Astrocyte (in vitro differentiated cells and primary cell): ENCODE measurements around the gene CREB3L2. TPM values are rescaled to one million over a fixed set of nuclear protein-coding genes. Genes with fewer than 3 reads are reported as not detected.
"Not testable (repeated sequence)": the region's sequence is repeated elsewhere in the genome, so short reads cannot be mapped to it uniquely, and the experiment has no call there.

ENCODE experiments used
- DNase-seq: peaks from one replicate; pipeline ENCODE4 v3.0.0-alpha.2; 2010; ENCODE audit warnings: low read depth
- FAIRE-seq: peaks from 2 replicates; lab custom pipeline; 2011; peaks lifted over from hg19 to GRCh38; lab: Jason Lieb, UNC
- H2AFZ ChIP-seq: 2 replicates; pipeline ENCODE4 v1.6.0; 2012; ENCODE audit warnings: low read depth, low read length, inconsistent platforms
- H3K27ac ChIP-seq: 2 replicates; pipeline ENCODE4 v1.5.1; 2011; ENCODE audit warnings: low read depth, low read length, inconsistent platforms
- H3K27me3 ChIP-seq: 2 replicates; pipeline ENCODE4 v1.6.0; 2011; ENCODE audit warnings: low read length, inconsistent platforms; ENCODE audit not compliant: insufficient read depth
- H3K36me3 ChIP-seq: 2 replicates; pipeline ENCODE4 v1.5.1; 2011; ENCODE audit warnings: low read length, inconsistent platforms; ENCODE audit not compliant: insufficient read depth
- H3K4me1 ChIP-seq: 2 replicates; pipeline ENCODE4 v1.5.1; 2011; ENCODE audit warnings: low read length, inconsistent platforms; ENCODE audit not compliant: insufficient read depth
- H3K4me2 ChIP-seq: 2 replicates; pipeline ENCODE4 v1.6.0; 2012; ENCODE audit warnings: low read length, inconsistent platforms
- H3K4me3 ChIP-seq: 2 replicates; pipeline ENCODE4 v1.5.1; 2011; ENCODE audit warnings: low read depth, mild to moderate bottlenecking, low read length, inconsistent platforms; ENCODE audit not compliant: insufficient read depth
- H3K79me2 ChIP-seq: 2 replicates; pipeline ENCODE4 v1.6.0; 2012; ENCODE audit warnings: mild to moderate bottlenecking, low read length, inconsistent platforms; ENCODE audit not compliant: insufficient read depth
- H3K9ac ChIP-seq: 2 replicates; pipeline ENCODE4 v1.6.0; 2012; ENCODE audit warnings: mild to moderate bottlenecking, low read length, inconsistent platforms
- H3K9me3 ChIP-seq: 2 replicates; pipeline ENCODE4 v1.5.1; 2012; ENCODE audit warnings: low read depth, mild to moderate bottlenecking, low read length, inconsistent platforms; ENCODE audit not compliant: insufficient read depth
- H4K20me1 ChIP-seq: 2 replicates; pipeline ENCODE4 v1.6.0; 2012; ENCODE audit warnings: low read length, inconsistent platforms; ENCODE audit not compliant: insufficient read depth
- H3K27ac Mint-ChIP-seq: one replicate; pipeline ENCODE4 v1.8.0; 2021; ENCODE audit warnings: mild to moderate bottlenecking, mixed read lengths; ENCODE audit not compliant: unreplicated experiment
- H3K27me3 Mint-ChIP-seq: one replicate; pipeline ENCODE4 v1.8.0; 2021; ENCODE audit warnings: low read depth, mixed read lengths; ENCODE audit not compliant: unreplicated experiment
- H3K36me3 Mint-ChIP-seq: one replicate; pipeline ENCODE4 v1.8.0; 2021; ENCODE audit warnings: low read depth, mixed read lengths; ENCODE audit not compliant: unreplicated experiment
- H3K4me1 Mint-ChIP-seq: one replicate; pipeline ENCODE4 v1.8.0; 2021; ENCODE audit warnings: low read depth, mixed read lengths; ENCODE audit not compliant: unreplicated experiment
- H3K4me3 Mint-ChIP-seq: one replicate; pipeline ENCODE4 v1.8.0; 2021; ENCODE audit warnings: mild to moderate bottlenecking, moderate library complexity, mixed read lengths; ENCODE audit not compliant: unreplicated experiment
- H3K9me3 Mint-ChIP-seq: one replicate; pipeline ENCODE4 v1.8.0; 2021; ENCODE audit warnings: mild to moderate bottlenecking, mixed read lengths; ENCODE audit not compliant: unreplicated experiment
- CTCF ChIP-seq: IDR thresholded peaks from 2 replicates; pipeline ENCODE4 v1.5.1; 2011; ENCODE audit warnings: low read depth, mild to moderate bottlenecking, inconsistent platforms, low read length, moderate library complexity; ENCODE audit not compliant: insufficient read depth
- EZH2 ChIP-seq: IDR thresholded peaks from 2 replicates; pipeline ENCODE4 v1.6.1; 2012; ENCODE audit warnings: mild to moderate bottlenecking, low read length, inconsistent platforms; ENCODE audit not compliant: insufficient read depth
- total RNA-seq: library from RNA; stranded (reverse); gene quantifications from 2 replicates; pipeline ENCODE4 v1.2.1, GENCODE V29; 2021

The CREB3L2 gene
- total RNA-seq, 1 donor from 2014 or later: 116 TPM

DNA sequence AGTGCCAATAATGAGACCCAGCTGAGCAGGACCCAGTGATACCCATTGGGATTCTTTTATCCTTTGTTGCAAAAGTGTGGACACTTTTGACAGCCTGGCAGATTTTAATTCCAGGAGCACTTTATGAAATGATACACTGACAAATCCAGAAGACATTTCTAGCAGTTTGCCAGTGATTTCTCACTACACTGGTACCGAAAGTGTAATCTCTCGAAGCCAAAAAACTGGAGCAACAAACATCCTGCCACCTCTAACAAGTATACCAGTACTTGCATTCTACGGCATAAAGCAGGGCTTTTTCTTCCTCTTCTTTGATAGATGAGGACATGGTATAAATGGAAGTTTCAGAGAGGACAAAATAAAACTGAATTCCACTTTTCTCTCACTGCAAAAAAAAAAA is 46.0 kb upstream of the CREB3L2 start:
- Histone ChIP-seq H3K27ac (no peak overlapping the region), H3K9ac (no peak overlapping the region), H3K4me1 (no peaks in the 10 kb centered on the region), H3K4me2 (no peak overlapping the region), H3K4me3 (no peak overlapping the region), H2AFZ (no peak overlapping the region), H3K36me3 (no peaks in the 10 kb centered on the region), H3K27me3 (no peaks in the 10 kb centered on the region), H3K79me2 (no peaks in the 10 kb centered on the region), H3K9me3 (no peaks in the 10 kb centered on the region), H4K20me1 (no peaks in the 10 kb centered on the region)
- H3K9me3 Mint-ChIP-seq: no peaks in the 10 kb centered on the region
- no peak for TF ChIP-seq EZH2
- no peak for TF ChIP-seq CTCF
- no peaks in the 10 kb centered on the region for H3K27me3 Mint-ChIP-seq
- no peak overlapping the region for H3K4me3 Mint-ChIP-seq
- no peaks in the 10 kb centered on the region for H3K4me1 Mint-ChIP-seq
- no peak overlapping the region for H3K27ac Mint-ChIP-seq
- H3K36me3 Mint-ChIP-seq: no peaks in the 10 kb centered on the region
- no peak for FAIRE-seq
- no peak for DNase-seq

DNA sequence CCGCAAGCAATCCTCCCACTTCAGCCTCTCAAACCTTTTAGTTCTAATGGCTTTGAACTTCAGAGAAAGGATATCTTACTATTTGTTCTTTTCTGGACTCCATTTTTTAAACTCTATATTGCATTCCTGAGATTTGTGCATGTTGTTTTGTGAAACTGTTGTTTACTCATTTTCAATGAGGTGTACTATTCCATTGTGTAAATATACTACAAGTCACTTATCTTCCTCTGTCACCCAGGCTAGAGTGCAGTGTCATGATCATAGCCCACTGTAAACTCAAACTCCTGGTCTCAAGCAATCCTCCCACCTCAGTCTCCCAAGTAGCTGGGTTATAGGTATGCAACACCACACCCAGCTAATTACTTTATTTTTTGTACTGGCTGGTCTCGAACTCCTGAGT is 43.0 kb upstream of the CREB3L2 start:
- H3K9me3 Mint-ChIP-seq: peaks cover 11% of the 10 kb centered on the region
- Histone ChIP-seq H4K20me1 (no peaks in the 10 kb centered on the region), H3K27ac (no peak overlapping the region), H3K4me1 (no peaks in the 10 kb centered on the region), H3K4me3 (no peak overlapping the region), H2AFZ (no peak overlapping the region), H3K27me3 (no peaks in the 10 kb centered on the region), H3K9ac (no peak overlapping the region), H3K36me3 (no peaks in the 10 kb centered on the region), H3K4me2 (no peak overlapping the region), H3K9me3 (no peaks in the 10 kb centered on the region), H3K79me2 (no peaks in the 10 kb centered on the region)
- FAIRE-seq (no peak), DNase-seq (no peak)
- TF ChIP-seq EZH2 (no peak), CTCF (no peak)
- H3K36me3 Mint-ChIP-seq: no peaks in the 10 kb centered on the region
- H3K27me3 Mint-ChIP-seq: no peaks in the 10 kb centered on the region
- no peak overlapping the region for H3K4me3 Mint-ChIP-seq
- H3K27ac Mint-ChIP-seq: no peak overlapping the region
- no peaks in the 10 kb centered on the region for H3K4me1 Mint-ChIP-seq

- peaks cover 16% of the 10 kb centered on the region for H3K9me3 Mint-ChIP-seq
- not testable (repeated sequence) for H3K27ac ChIP-seq, H3K4me1 ChIP-seq, H3K27me3 Mint-ChIP-seq, H3K9me3 ChIP-seq, DNase-seq, H3K4me3 ChIP-seq, H3K4me3 Mint-ChIP-seq, H3K4me1 Mint-ChIP-seq, H3K36me3 Mint-ChIP-seq, H3K79me2 ChIP-seq, H3K4me2 ChIP-seq, H3K27ac Mint-ChIP-seq, H3K9ac ChIP-seq, H3K36me3 ChIP-seq, H2AFZ ChIP-seq, H4K20me1 ChIP-seq, H3K27me3 ChIP-seq, FAIRE-seq
Observed at GRCh38 chr7:138040063-138040462, 38.2 kb upstream of the CREB3L2 start.
